ENCODE measurements around the gene PLEKHA8. TPM values are rescaled to one million over a fixed set of nuclear protein-coding genes. Genes with fewer than 3 reads are reported as not detected.
A peak's percentile ranks its signal among the peaks of the same experiment; 100 is the strongest.

Gene PLEKHA8
- total and polyA plus RNA-seq, 2 of the 8 experiments (the other 6 are each of a cell fraction or from before 2014, with no cell fraction given): 10.7 to 44.0 TPM

GRCh38 chr7:29988424-29989256 lies 39.6 kb upstream of the PLEKHA8 start:
- Histone ChIP-seq H3K14ac (ENCODE audit: insufficient read length) (no peak overlapping the region), H2BK120ac (replicated peaks; ENCODE audit: low read depth, low read length) (no peak overlapping the region), H4K5ac (ENCODE audit: insufficient read length, low read depth, low read length) (peak overlapping the region; percentile 76), H4K91ac (replicated peaks; ENCODE audit: insufficient read length, low read length) (peak overlapping the region; percentile 22), H3K27me3 (replicated peaks in 1 of 4; ENCODE audit: control insufficient read depth in 3 of 4, extremely low read depth in 1 of 4, insufficient read depth in 3 of 4, low read length in 3 of 4) (peaks cover 0 to 2% (median 0%) of the 10 kb centered on the region in 4 experiments; a peak in 1 of 7 replicates), H3K9ac (replicated peaks in 1 of 4; ENCODE audit: extremely low read depth in 1 of 4, low read depth in 3 of 4, low read length in 3 of 4) (peak overlapping the region; percentile 40 to 97 (median 78)), H3K9me3 (ENCODE audit: insufficient read depth in 2 of 2, low read depth in 1 of 2, low read length in 1 of 2) (peaks cover 3 to 5% of the 10 kb centered on the region in 2 experiments; a peak in 3 of 4 replicates), H3K79me1 (ENCODE audit: low read depth, low read length) (peaks cover 4% of the 10 kb centered on the region), H3K56ac (replicated peaks; ENCODE audit: insufficient read length, low read depth, low read length) (peak overlapping the region; percentile 32), H3K27ac (ENCODE audit: low read depth, low read length) (no peak overlapping the region; the same call in 1 of the 2 replicates), H2BK20ac (ENCODE audit: low read length) (no peak overlapping the region), H3K4ac (replicated peaks; ENCODE audit: insufficient read length, low read depth, low read length) (no peak overlapping the region), H2BK12ac (ENCODE audit: low read depth, low read length) (0 out of 2 replicates have a peak overlapping the region, but pooled peaks have one; percentile 82), H3K79me2 (ENCODE audit: control insufficient read depth in 1 of 2, insufficient read depth in 2 of 2, low read length in 2 of 2) (peaks cover 0 to 36% of the 10 kb centered on the region in 2 experiments; a peak in 3 of 4 replicates), H2AFZ (ENCODE audit: low read length) (peak overlapping the region; percentile 16; the same call in 1 of the 2 replicates), H3K23ac (ENCODE audit: insufficient read length) (no peak overlapping the region), H3K18ac (ENCODE audit: extremely low read depth, low read length) (peak overlapping the region; percentile 88), H3K4me2 (ENCODE audit: insufficient read depth in 1 of 2, low read depth in 2 of 2, low read length in 2 of 2) (peak overlapping the region; percentile 86 to 91), H3K36me3 (ENCODE audit: control insufficient read depth in 2 of 4, insufficient read depth in 4 of 4, low read length in 3 of 4) (no peaks in the 10 kb centered on the region; a peak in 1 of 8 replicates), H4K20me1 (replicated peaks in 1 of 2; ENCODE audit: control insufficient read depth in 1 of 2, insufficient read depth in 2 of 2, low read length in 2 of 2) (peaks cover 2 to 4% of the 10 kb centered on the region in 2 experiments), H2BK5ac (ENCODE audit: low read depth, low read length) (peak overlapping the region; percentile 63; the same call in 1 of the 2 replicates), H3K4me3 (ENCODE audit: extremely low read depth in 1 of 4, insufficient read depth in 2 of 4, low read depth in 3 of 4, low read length in 4 of 4) (peak overlapping the region; percentile 84 to 90 (median 88)), H4K8ac (ENCODE audit: extremely low read depth, insufficient read depth, low read length) (peak overlapping the region; percentile 93), H2AK5ac (ENCODE audit: low read depth, low read length) (0 out of 2 replicates have a peak overlapping the region, but pooled peaks have one; percentile 30), H3K23me2 (ENCODE audit: low read depth, low read length) (peaks cover 4% of the 10 kb centered on the region), H3K4me1 (replicated peaks in 1 of 4; ENCODE audit: control insufficient read depth in 3 of 4, insufficient read depth in 4 of 4, low read length in 3 of 4) (peaks cover 0 to 10% (median 6%) of the 10 kb centered on the region in 4 experiments; a peak in 5 of 7 replicates), H2BK15ac (ENCODE audit: low read length) (peak overlapping the region; percentile 61; the same call in 1 of the 2 replicates)
- CTCF ChIA-PET (ENCODE audit: partially characterized antibody): interaction anchor here (0.6 to 2.9 kb wide), 7 partner anchors 10 to 575 kb away, joined by 3 to 21 read pairs (median 4); no protein-coding TSS in a partner anchor
- FAIRE-seq (no peak), DNase-seq (ENCODE audit: low read depth in 1 of 2, low spot score in 2 of 2) (peak in 1 of 2 experiments; percentile 61)
- POLR2A ChIA-PET (ENCODE audit: partially characterized antibody): interaction anchor here (0.7 to 1.5 kb wide), 8 partner anchors 9 to 66 kb away, joined by 3 to 7 read pairs (median 4); partner anchors contain the start of genes FKBP14 and PLEKHA8
- 4% methylated on average over 61 of the region's 75 CpGs; no CpG with 5 or more reads in 1 of the 2 experiments for WGBS, 2 experiments (ENCODE audit: extremely low coverage in 1 of 2, insufficient coverage in 1 of 2, insufficient read length in 1 of 2, insufficient replicate concordance in 2 of 2, low coverage in 1 of 2, low lambda C conversion rate in 2 of 2, missing lambda C conversion rate in 1 of 2)
- TF ChIP-seq MAFK (IDR thresholded peaks at IDR 0.05; ENCODE audit: low read depth, low read length) (no peak), ASH2L (IDR thresholded peaks at IDR 0.05; ENCODE audit: low read length) (peak; percentile 87), EZH2 (IDR thresholded peaks at IDR 0.05; ENCODE audit: low read depth, low read length, severe bottlenecking) (no peak), SP1 (IDR thresholded peaks at IDR 0.05; ENCODE audit: low read depth, low read length) (no peak), CBX5 (IDR thresholded peaks at IDR 0.05; ENCODE audit: low read depth, low read length) (no peak), TBP (IDR thresholded peaks at IDR 0.05; ENCODE audit: low read depth, low read length) (peak; percentile 57; the same call in 1 of the 2 replicates), CHD2 (IDR thresholded peaks at IDR 0.05; ENCODE audit: low read length) (peak; percentile 61; the same call in 1 of the 2 replicates), POLR2A (IDR thresholded peaks at IDR 0.05; ENCODE audit: control extremely low read depth in 1 of 2, low read depth in 2 of 2, low read length in 2 of 2) (peak in 1 of 2 experiments; percentile 48; a peak in 1 of 3 replicates), RFX5 (IDR thresholded peaks at IDR 0.05; ENCODE audit: borderline replicate concordance, low read depth, low read length) (no peak), SIRT6 (IDR thresholded peaks at IDR 0.05; ENCODE audit: low read length) (no peak), TAF7 (optimal IDR thresholded peaks at IDR 0.05; ENCODE audit: borderline replicate concordance, low read depth, low read length) (peak; percentile 17)
